K562 (cell line): ENCODE data around the gene MICAL2. TPM values are rescaled to one million over a fixed set of nuclear protein-coding genes. Genes with fewer than 3 reads are reported as not detected.

Source experiments
- ATAC-seq: fragments of 200-7000 bp; cut with Tn5 transposase; 3 replicates; pipeline ENCODE4 v1.9.1; 2020; ENCODE audit warnings: moderate library complexity
- BruUV-seq: library from RNA; stranded (reverse); fragments of 400-500 nt; replicated peaks from 2 replicates; lab custom pipeline; 2021; lab: Mats Ljungman, UMichigan
- CTCF ChIA-PET: fragments of 300-600 bp; formaldehyde crosslinking; extraction: SDS; loops from one replicate; lab custom pipeline; 2021; ENCODE audit warnings: low intra/inter-chr PET ratio; lab: Yijun Ruan, JAX
- POLR2A ChIA-PET: fragments of 300-600, 350-650 bp; sonication (Branson Sonifier 250); formaldehyde crosslinking; extraction: SDS; loops from one replicate; lab custom pipeline; 2021; ENCODE audit warnings: antibody characterized with exemption, inconsistent platforms; lab: Yijun Ruan, JAX
- DNase-seq, 4 experiments: peaks; one replicate each; pipeline versions ENCODE4 v3.0.0 to v3.0.0-alpha.2; 2011 to 2018; ENCODE audit warnings: low spot score in 3 of 4, mixed read lengths in 3 of 4; ENCODE audit errors: extremely low read depth in 1 of 4
- FAIRE-seq: peaks from 2 replicates; lab custom pipeline; 2011; peaks lifted over from hg19 to GRCh38; lab: Jason Lieb, UNC
- H2AFZ ChIP-seq: 2 replicates; pipeline ENCODE4 v1.6.0; 2011; ENCODE audit warnings: low read depth, low read length, control low read depth, inconsistent platforms
- H3K27ac ChIP-seq: fragments of 200-600 bp; 3 replicates; pipeline ENCODE4 v1.8.0; 2011; ENCODE audit warnings: low read depth, mild to moderate bottlenecking, control low read depth, inconsistent platforms, low read length, moderate library complexity, mixed read lengths; ENCODE audit errors: extremely low read depth
- H3K27me3 ChIP-seq, 2 experiments: fragments of 300-600 bp in 1 of 2; 2 replicates in 1 of 2; 3 replicates in 1 of 2; pipeline versions ENCODE4 v1.6.0 to v1.8.0; 2011; ENCODE audit warnings: inconsistent platforms in 2 of 2, low read length in 2 of 2, mild to moderate bottlenecking in 1 of 2, mixed read lengths in 1 of 2, moderate library complexity in 1 of 2; ENCODE audit not compliant: control insufficient read depth in 2 of 2, insufficient read depth in 2 of 2
- H3K36me3 ChIP-seq: fragments of 300-600 bp; 3 replicates; pipeline ENCODE4 v1.8.0; 2011; ENCODE audit warnings: mild to moderate bottlenecking, low read length, inconsistent platforms; ENCODE audit not compliant: control insufficient read depth, insufficient read depth
- H3K4me1 ChIP-seq, 2 experiments: fragments of 200-600 bp in 1 of 2; replicated peaks in 1 of 2; 2 replicates in 1 of 2; 3 replicates in 1 of 2; pipeline versions ENCODE4 v1.5.1 to v1.8.0; 2011; ENCODE audit warnings: inconsistent platforms in 2 of 2, low read length in 2 of 2, mild to moderate bottlenecking in 1 of 2, mixed read lengths in 1 of 2, moderate library complexity in 1 of 2; ENCODE audit not compliant: control insufficient read depth in 2 of 2, insufficient read depth in 2 of 2
- H3K4me2 ChIP-seq: 2 replicates; pipeline ENCODE4 v1.6.1; 2011; ENCODE audit warnings: low read length, control low read depth, inconsistent platforms, mixed read lengths; ENCODE audit not compliant: insufficient read depth
- H3K4me3 ChIP-seq: fragments of 200-600 bp; sonication (generic), shearing (Covaris generic); 2 replicates; pipeline ENCODE4 v1.5.1; 2016; ENCODE audit warnings: control low read depth, inconsistent platforms
- H3K79me2 ChIP-seq: fragments of 200-600 bp; 3 replicates; pipeline ENCODE4 v1.8.0; 2011; ENCODE audit warnings: low read length, inconsistent platforms; ENCODE audit not compliant: control insufficient read depth, insufficient read depth
- H3K9ac ChIP-seq, 2 experiments: 2 replicates each; pipeline versions ENCODE4 v1.6.0 to v1.6.1; 2011; ENCODE audit warnings: low read depth in 2 of 2, low read length in 2 of 2, control low read depth in 1 of 2, inconsistent platforms in 1 of 2, mild to moderate bottlenecking in 1 of 2, mixed read lengths in 1 of 2; ENCODE audit not compliant: insufficient read depth in 1 of 2
- H3K9me1 ChIP-seq: one replicate; pipeline ENCODE4 v1.6.0; 2011; ENCODE audit warnings: inconsistent platforms, mild to moderate bottlenecking, low read length, moderate library complexity; ENCODE audit not compliant: control insufficient read depth, insufficient read depth
- H3K9me3 ChIP-seq: replicated peaks from 2 replicates; pipeline ENCODE4 v1.5.1; 2011; ENCODE audit warnings: low read depth, low read length, inconsistent platforms; ENCODE audit not compliant: control insufficient read depth, insufficient read depth
- H4K20me1 ChIP-seq: replicated peaks from 2 replicates; pipeline ENCODE4 v1.6.1; 2011; ENCODE audit warnings: low read length, inconsistent platforms, mixed read lengths; ENCODE audit not compliant: control insufficient read depth, insufficient read depth
- CTBP1 ChIP-seq: fragments of 450-650 bp; IDR thresholded peaks from 2 replicates; pipeline ENCODE4 v1.6.1; 2016; ENCODE audit warnings: borderline replicate concordance
- DMBX1 ChIP-seq: fragments of 250-450 bp; sonication (Bioruptor Pico); IDR thresholded peaks from 2 replicates; pipeline ENCODE4 v1.8.0; 2022; ENCODE audit warnings: inconsistent platforms, mild to moderate bottlenecking, moderate library complexity, borderline replicate concordance
- ELF1 ChIP-seq: fragments of 200-800 bp; sonication (Bioruptor generic); IDR thresholded peaks from 2 replicates; pipeline ENCODE4 v1.6.1; 2016; ENCODE audit warnings: missing genetic modification characterization, missing compliant biosample characterization
- ESRRA ChIP-seq: fragments of 450-650 bp; IDR thresholded peaks from 2 replicates; pipeline ENCODE4 v1.6.1; 2014; ENCODE audit warnings: low read depth, mild to moderate bottlenecking, moderate library complexity, borderline replicate concordance
- GABPA ChIP-seq: fragments of 200-800 bp; sonication (Bioruptor generic); conservative IDR thresholded peaks from 2 replicates; pipeline ENCODE4 v1.6.1; 2016; ENCODE audit warnings: low read depth, missing genetic modification characterization, missing compliant biosample characterization
- MAFF ChIP-seq: IDR thresholded peaks from 2 replicates; pipeline ENCODE4 v1.6.1; 2012; ENCODE audit warnings: low read length, improper control_type of control experiment
- PHF20 ChIP-seq: fragments of 450-650 bp; IDR thresholded peaks from 2 replicates; pipeline ENCODE4 v1.6.1; 2018; ENCODE audit not compliant: partially characterized antibody
- YY1 ChIP-seq, 3 experiments: IDR thresholded peaks; 2 replicates each; pipeline ENCODE4 v1.6.1; 2011; ENCODE audit warnings: low read length in 2 of 3, mild to moderate bottlenecking in 2 of 3, moderate library complexity in 2 of 3, borderline replicate concordance in 1 of 3, control low read depth in 1 of 3, low read depth in 1 of 3; ENCODE audit not compliant: insufficient read depth in 3 of 3, insufficient replicate concordance in 2 of 3, control insufficient read depth in 1 of 3, insufficient read length in 1 of 3; ENCODE audit errors: extremely low read depth in 1 of 3
- ZNF311 ChIP-seq: fragments of 250-450 bp; sonication (Bioruptor Pico); IDR thresholded peaks from 2 replicates; pipeline ENCODE4 v1.4.0; 2020; ENCODE audit warnings: mild to moderate bottlenecking, moderate library complexity
- ZNF445 ChIP-seq: fragments of 250-450 bp; sonication (Bioruptor Pico); IDR thresholded peaks from 2 replicates; pipeline ENCODE4 v1.4.0; 2020; ENCODE audit warnings: low read depth, mild to moderate bottlenecking, moderate library complexity
- ZNF766 ChIP-seq: fragments of 200-800 bp; sonication (Bioruptor generic); conservative IDR thresholded peaks from 2 replicates; pipeline ENCODE4 v1.6.1; 2016; ENCODE audit warnings: missing genetic modification characterization, missing compliant biosample characterization
- WGBS: fragments of 100-300 bp; shearing (Covaris generic); methylation state at CpG from one replicate; pipeline ENCODE4 v1.1.6; 2016; ENCODE audit warnings: low coverage, mixed read lengths; ENCODE audit not compliant: insufficient coverage; ENCODE audit errors: missing lambda C conversion rate; 5-methylcytosine and 5-hydroxymethylcytosine counted together
- in situ Hi-C: fragments of 300-500 bp; cut with MboI; formaldehyde crosslinking; loops from 4 replicates; pipeline ENCODE4 v1.15.0; 2018; ENCODE audit warnings: inconsistent platforms, mixed read lengths
- intact Hi-C: fragments of 100-400 bp; cut with micrococcal nuclease; formaldehyde crosslinking; loops from 2 replicates; pipeline ENCODE4 v1.14.2; 2022
- polyA plus RNA-seq, 8 experiments: library from polyadenylated mRNA; depleted of rRNA in 4 of 8; stranded (reverse) in 5 of 8; unstranded in 3 of 8; fragments of >200 nt; fragmentation: Nextera tagmentation in 2 of 8; fragmentation: Illumina TruSeq in 1 of 8; extraction: Ambion mirVana in 2 of 8; extraction: Trizol in 1 of 8; gene quantifications; 2 replicates each; pipeline versions ENCODE4 v1.2.1 to v1.2.3, GENCODE V29; 2011 to 2014; ENCODE audit warnings: inconsistent platforms in 1 of 8, missing spikeins in 1 of 8
- total RNA-seq, 7 experiments: library from RNA; depleted of rRNA in 6 of 7; stranded (reverse); fragments of >200 nt in 6 of 7; fragmentation: Illumina TruSeq in 2 of 7; extraction: Trizol in 2 of 7; gene quantifications; 2 replicates each; pipeline versions ENCODE4 v1.2.1 to v1.2.3, GENCODE V29; 2011 to 2021; ENCODE audit warnings: low replicate concordance in 1 of 7
- TF ChIP-seq, protein P1 (sequence below): fragments of 450-650 bp; IDR thresholded peaks from one replicate; pipeline ENCODE4 v1.6.1; 2018; ENCODE audit warnings: mild to moderate bottlenecking, moderate library complexity; ENCODE audit not compliant: partially characterized antibody

Gene MICAL2
- total and polyA plus RNA-seq, 9 of the 15 experiments (the other 6 are each of a cell fraction or from before 2014, with no cell fraction given) = 4.7 to 64.2 (median 33.6) TPM

DNA sequence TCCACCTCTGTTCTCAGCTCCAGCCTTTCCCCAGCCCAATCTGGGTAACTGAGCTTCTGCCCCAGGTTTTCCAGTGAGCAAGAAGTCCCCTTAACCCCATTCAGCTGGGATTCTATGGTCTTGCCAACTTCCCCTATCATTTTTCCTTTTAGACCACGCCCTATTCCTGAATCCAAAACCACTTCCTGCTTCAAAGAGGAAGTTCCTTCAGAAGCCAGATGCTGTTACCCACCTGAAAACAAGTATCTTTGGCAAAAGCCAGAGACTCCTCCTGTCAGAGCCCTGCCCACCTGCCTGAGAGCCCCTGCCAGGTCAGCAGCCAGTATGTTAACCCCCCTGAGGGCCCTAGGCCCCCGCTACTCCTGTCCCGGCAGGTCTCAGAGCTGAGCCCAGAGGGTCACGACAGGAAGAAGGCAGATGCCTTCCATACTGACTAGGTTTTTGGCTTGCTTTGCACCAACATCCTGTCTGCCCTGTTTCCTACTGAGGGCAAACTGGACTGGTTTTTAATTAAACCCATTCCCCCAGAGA, 20.3 kb upstream of the MICAL2 start:
- WGBS = 65% methylated on average over 4 of the region's 4 CpGs
- Histone ChIP-seq H3K9me3 (no peaks in the 10 kb centered on the region), H3K4me3 (no peak overlapping the region), H3K27me3 (peaks cover 0 to 9% of the 10 kb centered on the region in 2 experiments; a peak in 1 of 5 replicates), H4K20me1 (no peaks in the 10 kb centered on the region), H3K36me3 (no peaks in the 10 kb centered on the region), H3K4me2 (peak overlapping the region; percentile 18; the same call in 1 of the 2 replicates), H3K9me1 (no peaks in the 10 kb centered on the region), H3K9ac (peak overlapping the region in 1 of 2 experiments; percentile 61; a peak in 1 of 4 replicates), H3K4me1 (peaks cover 14 to 32% of the 10 kb centered on the region in 2 experiments), H3K79me2 (no peaks in the 10 kb centered on the region), H3K27ac (peak overlapping the region; percentile 46; the same call in 2 of the 3 replicates), H2AFZ (peak overlapping the region; percentile 87)
- BruUV-seq = no TSS peak
- ATAC-seq = no peak
- DNase-seq = peak in 3 of 4 experiments; percentile 31 to 52 (median 32)
- in situ Hi-C loops = no loop called here
- CTCF ChIA-PET = interaction anchor here (3.7 kb wide), 1 partner anchor 146 kb away, joined by 42 read pairs; no protein-coding TSS in a partner anchor
- POLR2A ChIA-PET = interaction anchor here (0.7 kb wide), 1 partner anchor 16 kb away, joined by 3 read pairs; no protein-coding TSS in a partner anchor
- FAIRE-seq = no peak
- intact Hi-C loops = no loop called here
- peak; percentile 70 for TF ChIP-seq CTBP1
- peak; percentile 46; the same call in 1 of the 2 replicates for TF ChIP-seq ELF1 (tag)
- peak; percentile 74 for TF ChIP-seq GABPA
- TF ChIP-seq MAFF = no peak
- no peak for TF ChIP-seq ZNF766
- TF ChIP-seq, protein P1, sequence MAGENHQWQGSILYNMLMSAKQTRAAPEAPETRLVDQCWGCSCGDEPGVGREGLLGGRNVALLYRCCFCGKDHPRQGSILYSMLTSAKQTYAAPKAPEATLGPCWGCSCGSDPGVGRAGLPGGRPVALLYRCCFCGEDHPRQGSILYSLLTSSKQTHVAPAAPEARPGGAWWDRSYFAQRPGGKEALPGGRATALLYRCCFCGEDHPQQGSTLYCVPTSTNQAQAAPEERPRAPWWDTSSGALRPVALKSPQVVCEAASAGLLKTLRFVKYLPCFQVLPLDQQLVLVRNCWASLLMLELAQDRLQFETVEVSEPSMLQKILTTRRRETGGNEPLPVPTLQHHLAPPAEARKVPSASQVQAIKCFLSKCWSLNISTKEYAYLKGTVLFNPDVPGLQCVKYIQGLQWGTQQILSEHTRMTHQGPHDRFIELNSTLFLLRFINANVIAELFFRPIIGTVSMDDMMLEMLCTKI = no peak
- peak; percentile 21; the same call in 1 of the 2 replicates for TF ChIP-seq ESRRA
- no peak for TF ChIP-seq ZNF445 (CRISPR knock-in tag)
- TF ChIP-seq DMBX1 (CRISPR knock-in tag) = peak; percentile 64; the same call in 1 of the 2 replicates
- TF ChIP-seq YY1 (IDR thresholded peaks at IDR 0.05; ENCODE audit: borderline replicate concordance in 1 of 3, control insufficient read depth in 1 of 3, extremely low read depth in 1 of 3, insufficient read depth in 3 of 3, insufficient read length in 1 of 3, insufficient replicate concordance in 2 of 3, low read depth in 1 of 3, low read length in 2 of 3) = no peak
- no peak for TF ChIP-seq PHF20
- TF ChIP-seq ZNF311 (CRISPR knock-in tag) = 0 out of 2 replicates have a peak, but pooled peaks have one; percentile 53
